H9 (cell line): ENCODE measurements around the gene STOM. TPM values are rescaled to one million over a fixed set of nuclear protein-coding genes. Genes with fewer than 3 reads are reported as not detected.

ENCODE experiments used
- DNase-seq: peaks from one replicate; pipeline ENCODE4 v3.0.0-alpha.2; 2017
- H2AFZ ChIP-seq: one replicate; pipeline ENCODE4 v1.6.1; 2013; ENCODE audit warnings: mild to moderate bottlenecking, low read length, control low read depth, moderate library complexity
- H2AK5ac ChIP-seq: 2 replicates; pipeline ENCODE4 v1.6.1; 2013; ENCODE audit warnings: low read length, control low read depth, mixed read lengths; ENCODE audit not compliant: insufficient read length
- H2BK120ac ChIP-seq: one replicate; pipeline ENCODE4 v1.6.1; 2013; ENCODE audit warnings: low read depth, mild to moderate bottlenecking, low read length, control low read depth, inconsistent platforms; ENCODE audit not compliant: poor library complexity, severe bottlenecking
- H2BK12ac ChIP-seq: 2 replicates; pipeline ENCODE4 v1.6.1; 2013; ENCODE audit warnings: low read length, control low read depth, mixed read lengths, low read depth; ENCODE audit not compliant: insufficient read length
- H2BK15ac ChIP-seq: 2 replicates; pipeline ENCODE4 v1.6.1; 2013; ENCODE audit warnings: low read depth, low read length, control low read depth
- H2BK20ac ChIP-seq: one replicate; pipeline ENCODE4 v1.6.1; 2013; ENCODE audit warnings: low read depth, mild to moderate bottlenecking, low read length, control low read depth, inconsistent platforms; ENCODE audit not compliant: poor library complexity, severe bottlenecking
- H2BK5ac ChIP-seq: 2 replicates; pipeline ENCODE4 v1.6.1; 2013; ENCODE audit warnings: low read length, control low read depth, mixed read lengths; ENCODE audit not compliant: insufficient read length
- H3K14ac ChIP-seq: 2 replicates; pipeline ENCODE4 v1.6.1; 2013; ENCODE audit warnings: low read length, control low read depth; ENCODE audit not compliant: insufficient read depth
- H3K18ac ChIP-seq: 2 replicates; pipeline ENCODE4 v1.6.1; 2013; ENCODE audit warnings: low read depth, mild to moderate bottlenecking, mixed read lengths, low read length, control low read depth; ENCODE audit not compliant: insufficient read length
- H3K23ac ChIP-seq: 2 replicates; pipeline ENCODE4 v1.6.1; 2013; ENCODE audit warnings: low read length, control low read depth, mixed read lengths, low read depth; ENCODE audit not compliant: insufficient read length
- H3K23me2 ChIP-seq: 2 replicates; pipeline ENCODE4 v1.6.1; 2013; ENCODE audit warnings: low read depth, mild to moderate bottlenecking, mixed read lengths, low read length, control low read depth; ENCODE audit not compliant: insufficient read length, poor library complexity, severe bottlenecking
- H3K27ac ChIP-seq: 2 replicates; pipeline ENCODE4 v1.5.1; 2013; ENCODE audit warnings: low read length, control low read depth, mixed read lengths, low read depth; ENCODE audit not compliant: insufficient read length
- H3K27me3 ChIP-seq: 2 replicates; pipeline ENCODE4 v1.6.1; 2013; ENCODE audit warnings: low read length, control low read depth, inconsistent platforms; ENCODE audit not compliant: insufficient read depth
- H3K4ac ChIP-seq: 2 replicates; pipeline ENCODE4 v1.6.1; 2013; ENCODE audit warnings: low read depth, mild to moderate bottlenecking, control low read depth, inconsistent platforms, low read length, moderate library complexity
- H3K4me1 ChIP-seq: 2 replicates; pipeline ENCODE4 v1.6.1; 2013; ENCODE audit warnings: low read length, control low read depth, inconsistent platforms; ENCODE audit not compliant: insufficient read depth
- H3K4me2 ChIP-seq: 2 replicates; pipeline ENCODE4 v1.6.1; 2013; ENCODE audit warnings: low read length, control low read depth, mixed read lengths; ENCODE audit not compliant: insufficient read length, insufficient read depth
- H3K56ac ChIP-seq: 2 replicates; pipeline ENCODE4 v1.6.1; 2013; ENCODE audit warnings: low read depth, mild to moderate bottlenecking, mixed read lengths, low read length, control low read depth; ENCODE audit not compliant: insufficient read length
- H3K79me1 ChIP-seq: 2 replicates; pipeline ENCODE4 v1.6.1; 2013; ENCODE audit warnings: low read depth, mild to moderate bottlenecking, moderate library complexity, low read length, control low read depth, inconsistent platforms; ENCODE audit not compliant: insufficient read depth, poor library complexity, severe bottlenecking
- H3K79me2 ChIP-seq: 2 replicates; pipeline ENCODE4 v1.6.1; 2013; ENCODE audit warnings: low read length, control low read depth, inconsistent platforms; ENCODE audit not compliant: insufficient read depth
- H3K9ac ChIP-seq: 2 replicates; pipeline ENCODE4 v1.6.1; 2013; ENCODE audit warnings: low read length, control low read depth, mixed read lengths; ENCODE audit not compliant: insufficient read length; ENCODE audit errors: extremely low read depth
- H3K9me3 ChIP-seq: one replicate; pipeline ENCODE4 v1.6.1; 2013; ENCODE audit warnings: low read depth, low read length, inconsistent platforms; ENCODE audit not compliant: control insufficient read depth
- H3T11ph ChIP-seq: one replicate; pipeline ENCODE4 v1.6.1; 2013; ENCODE audit warnings: mild to moderate bottlenecking, low read length, control low read depth, inconsistent platforms
- H4K20me1 ChIP-seq: one replicate; pipeline ENCODE4 v1.6.1; 2013; ENCODE audit not compliant: control insufficient read depth, insufficient read length, insufficient read depth
- H4K5ac ChIP-seq: 2 replicates; pipeline ENCODE4 v1.6.1; 2013; ENCODE audit warnings: low read depth, mild to moderate bottlenecking, mixed read lengths, low read length, control low read depth; ENCODE audit not compliant: insufficient read length
- H4K8ac ChIP-seq: replicated peaks from 2 replicates; pipeline ENCODE4 v1.6.1; 2013; ENCODE audit warnings: low read length, control low read depth, mixed read lengths, low read depth; ENCODE audit not compliant: insufficient read length
- H4K91ac ChIP-seq: 2 replicates; pipeline ENCODE4 v1.6.1; 2013; ENCODE audit warnings: low read depth, mild to moderate bottlenecking, moderate library complexity, mixed read lengths, low read length, control low read depth; ENCODE audit not compliant: insufficient read length
- H3K27ac Mint-ChIP-seq, 3 experiments: 2 replicates in 2 of 3; 3 replicates in 1 of 3; pipeline ENCODE4 v1.8.0; 2020 to 2021; ENCODE audit warnings: mixed read lengths in 3 of 3, mild to moderate bottlenecking in 1 of 3, moderate library complexity in 1 of 3
- H3K27me3 Mint-ChIP-seq: 2 replicates; pipeline ENCODE4 v1.8.0; 2021; ENCODE audit warnings: low read depth, mild to moderate bottlenecking, moderate library complexity, mixed read lengths
- H3K36me3 Mint-ChIP-seq, 3 experiments: 2 replicates in 2 of 3; 3 replicates in 1 of 3; pipeline ENCODE4 v1.8.0; 2020 to 2021; ENCODE audit warnings: low read depth in 3 of 3, mixed read lengths in 3 of 3; ENCODE audit not compliant: insufficient read depth in 1 of 3
- H3K4me1 Mint-ChIP-seq, 2 experiments: 2 replicates each; pipeline ENCODE4 v1.8.0; 2020; ENCODE audit warnings: mixed read lengths in 2 of 2
- H3K4me3 Mint-ChIP-seq, 2 experiments: 2 replicates in 1 of 2; 3 replicates in 1 of 2; pipeline ENCODE4 v1.8.0; 2020 to 2021; ENCODE audit warnings: mild to moderate bottlenecking in 2 of 2, mixed read lengths in 2 of 2, moderate library complexity in 1 of 2
- H3K9me3 Mint-ChIP-seq, 2 experiments: 2 replicates in 1 of 2; 3 replicates in 1 of 2; pipeline ENCODE4 v1.8.0; 2020; ENCODE audit warnings: mild to moderate bottlenecking in 2 of 2, mixed read lengths in 2 of 2, moderate library complexity in 1 of 2
- WGBS: extraction: QIAGEN DNeasy Blood & Tissue Kit; methylation state at CpG from one replicate; pipeline ENCODE4 v1.1.7; 2013; ENCODE audit warnings: missing lambda C conversion rate, low lambda C conversion rate, mixed read lengths; ENCODE audit not compliant: insufficient read length; ENCODE audit errors: extremely low coverage; 5-methylcytosine and 5-hydroxymethylcytosine counted together
- total RNA-seq: library from RNA; stranded (reverse); gene quantifications from 2 replicates; pipeline ENCODE4 v1.2.1, GENCODE V29; 2021
- TF ChIP-seq, protein P1 (sequence below): fragments of 200-600 bp; sonication (generic); conservative IDR thresholded peaks from 3 replicates; pipeline ENCODE4 v1.8.0; 2021; ENCODE audit warnings: antibody characterized with exemption, mild to moderate bottlenecking

STOM gene
- total RNA-seq, 1 experiment from 2014 or later = 15.3 TPM

DNA sequence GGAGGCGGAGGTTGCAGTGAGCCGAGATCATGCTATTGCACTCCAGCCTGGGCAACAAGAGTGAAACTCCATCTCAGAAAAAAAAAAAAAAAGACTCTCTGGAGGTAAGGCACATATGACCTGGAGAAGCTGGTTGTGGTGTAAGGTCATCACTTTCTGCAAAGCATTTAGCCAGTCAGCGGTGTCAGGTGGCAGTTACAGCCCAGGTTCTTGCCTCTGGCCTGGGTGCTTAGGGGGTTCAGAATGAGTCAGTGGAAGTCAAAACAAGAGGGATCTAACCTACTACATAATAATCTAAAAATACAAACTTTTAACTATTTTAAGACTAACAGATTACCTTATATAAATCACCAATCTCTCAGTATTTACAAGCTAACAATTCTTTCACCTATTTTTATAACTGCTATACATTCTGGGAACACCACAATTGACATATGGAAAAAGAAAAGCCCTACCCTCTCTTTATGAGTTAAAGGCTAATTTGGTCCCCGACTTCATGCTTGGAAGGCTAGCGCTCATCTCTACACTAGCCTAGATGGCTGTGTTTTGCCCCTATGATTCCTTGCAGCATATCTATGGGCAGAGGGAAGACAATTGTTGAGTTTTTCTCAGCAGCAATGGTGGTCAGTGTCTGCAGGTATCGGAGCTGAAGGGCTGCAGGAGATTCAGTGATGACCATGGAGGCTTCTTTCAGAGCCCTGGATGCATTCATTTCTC is 29.2 kb downstream of the STOM start:
- Histone ChIP-seq H4K20me1 (no peaks in the 10 kb centered on the region), H3K18ac (no peak overlapping the region), H3K4me1 (no peaks in the 10 kb centered on the region), H2BK120ac (no peak overlapping the region), H3K4me2 (no peak overlapping the region), H3K4ac (no peak overlapping the region), H3K27ac (no peak overlapping the region), H2BK20ac (no peak overlapping the region), H4K5ac (no peak overlapping the region), H3K27me3 (no peaks in the 10 kb centered on the region), H3K9me3 (no peaks in the 10 kb centered on the region), H3K56ac (no peak overlapping the region), H3K14ac (no peak overlapping the region), H2BK15ac (no peak overlapping the region), H3K79me1 (no peaks in the 10 kb centered on the region), H4K8ac (no peak overlapping the region), H2BK12ac (no peak overlapping the region), H3K9ac (no peak overlapping the region), H2AK5ac (no peak overlapping the region), H2AFZ (no peak overlapping the region), H3K23ac (no peak overlapping the region), H3K79me2 (no peaks in the 10 kb centered on the region), H4K91ac (no peak overlapping the region), H3T11ph (no peak overlapping the region), H3K23me2 (no peaks in the 10 kb centered on the region), H2BK5ac (no peak overlapping the region)
- H3K36me3 Mint-ChIP-seq = no peaks in the 10 kb centered on the region; a peak in 1 of 7 replicates
- no peaks in the 10 kb centered on the region for H3K9me3 Mint-ChIP-seq
- WGBS = no CpG with 5 or more reads among the region's 6 CpGs
- no peaks in the 10 kb centered on the region for H3K4me1 Mint-ChIP-seq
- no peaks in the 10 kb centered on the region; the same call in 1 of the 2 replicates for H3K27me3 Mint-ChIP-seq
- H3K27ac Mint-ChIP-seq = 0 out of 7 replicates have a peak overlapping the region, but pooled peaks of 1 of the 3 experiments have one; percentile 2
- no peak for DNase-seq
- TF ChIP-seq, protein P1, sequence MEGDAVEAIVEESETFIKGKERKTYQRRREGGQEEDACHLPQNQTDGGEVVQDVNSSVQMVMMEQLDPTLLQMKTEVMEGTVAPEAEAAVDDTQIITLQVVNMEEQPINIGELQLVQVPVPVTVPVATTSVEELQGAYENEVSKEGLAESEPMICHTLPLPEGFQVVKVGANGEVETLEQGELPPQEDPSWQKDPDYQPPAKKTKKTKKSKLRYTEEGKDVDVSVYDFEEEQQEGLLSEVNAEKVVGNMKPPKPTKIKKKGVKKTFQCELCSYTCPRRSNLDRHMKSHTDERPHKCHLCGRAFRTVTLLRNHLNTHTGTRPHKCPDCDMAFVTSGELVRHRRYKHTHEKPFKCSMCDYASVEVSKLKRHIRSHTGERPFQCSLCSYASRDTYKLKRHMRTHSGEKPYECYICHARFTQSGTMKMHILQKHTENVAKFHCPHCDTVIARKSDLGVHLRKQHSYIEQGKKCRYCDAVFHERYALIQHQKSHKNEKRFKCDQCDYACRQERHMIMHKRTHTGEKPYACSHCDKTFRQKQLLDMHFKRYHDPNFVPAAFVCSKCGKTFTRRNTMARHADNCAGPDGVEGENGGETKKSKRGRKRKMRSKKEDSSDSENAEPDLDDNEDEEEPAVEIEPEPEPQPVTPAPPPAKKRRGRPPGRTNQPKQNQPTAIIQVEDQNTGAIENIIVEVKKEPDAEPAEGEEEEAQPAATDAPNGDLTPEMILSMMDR = no peak
- no peak overlapping the region for H3K4me3 Mint-ChIP-seq
